A673 (cell line): ENCODE data around the gene NR6A1. TPM values are rescaled to one million over a fixed set of nuclear protein-coding genes. Genes with fewer than 3 reads are reported as not detected.

ENCODE experiments used
- BruUV-seq: library from RNA; stranded (reverse); fragments of 400-500 nt; replicated peaks from 2 replicates; lab custom pipeline; 2021; lab: Mats Ljungman, UMichigan
- CTCF ChIA-PET: fragments of 300-600 bp; sonication (Branson Sonifier 250); formaldehyde crosslinking; loops from one replicate; lab custom pipeline; 2022; ENCODE audit warnings: antibody characterized with exemption; lab: Charles Lee
- POLR2A ChIA-PET: fragments of 300-600 bp; sonication (Branson Sonifier 250); formaldehyde crosslinking; loops from one replicate; lab custom pipeline; 2022; ENCODE audit warnings: antibody characterized with exemption; ENCODE audit not compliant: low non-redundant PET; lab: Charles Lee
- DNase-seq: peaks from one replicate; pipeline ENCODE4 v3.0.0-alpha.2; 2015; ENCODE audit warnings: low spot score
- H3K27ac ChIP-seq: fragments of 200-600 bp; sonication (generic); 2 replicates; pipeline ENCODE4 v1.5.1; 2016; ENCODE audit warnings: mixed run types, low read depth, mild to moderate bottlenecking, mixed read lengths, antibody characterized with exemption, low read length; ENCODE audit not compliant: poor library complexity, severe bottlenecking
- H3K27me3 ChIP-seq: fragments of 200-600 bp; sonication (generic); replicated peaks from 2 replicates; pipeline ENCODE4 v1.6.1; 2017; ENCODE audit warnings: mixed run types, low read depth, mild to moderate bottlenecking, mixed read lengths, antibody characterized with exemption, low read length; ENCODE audit not compliant: insufficient read depth, poor library complexity
- H3K36me3 ChIP-seq: fragments of 200-600 bp; sonication (generic); 2 replicates; pipeline ENCODE4 v1.6.1; 2016; ENCODE audit warnings: mixed run types, mild to moderate bottlenecking, mixed read lengths, antibody characterized with exemption, low read length; ENCODE audit not compliant: insufficient read depth, poor library complexity, severe bottlenecking
- H3K4me1 ChIP-seq: fragments of 200-600 bp; sonication (generic); 2 replicates; pipeline ENCODE4 v1.6.1; 2017; ENCODE audit warnings: mixed run types, mild to moderate bottlenecking, mixed read lengths, antibody characterized with exemption, low read length; ENCODE audit not compliant: insufficient read depth, poor library complexity, severe bottlenecking
- H3K4me3 ChIP-seq: fragments of 200-600 bp; sonication (generic); 2 replicates; pipeline ENCODE4 v1.5.1; 2016; ENCODE audit warnings: low read depth, mixed run types, mild to moderate bottlenecking, mixed read lengths, low read length; ENCODE audit not compliant: poor library complexity, severe bottlenecking
- H3K9me3 ChIP-seq: fragments of 200-600 bp; sonication (generic); 2 replicates; pipeline ENCODE4 v1.6.1; 2016; ENCODE audit warnings: mixed run types, low read depth, mild to moderate bottlenecking, mixed read lengths, antibody characterized with exemption, low read length; ENCODE audit not compliant: poor library complexity, severe bottlenecking
- CTCF ChIP-seq: fragments of 300-800, 200-600 bp; sonication (generic); conservative IDR thresholded peaks from 2 replicates; pipeline ENCODE4 v1.5.1; 2017; ENCODE audit warnings: low read depth, mild to moderate bottlenecking, antibody characterized with exemption, low read length, moderate library complexity, mixed read lengths
- EZH2 ChIP-seq: fragments of 200-600 bp; sonication (generic); IDR thresholded peaks from 2 replicates; pipeline ENCODE4 v1.6.1; 2017; ENCODE audit warnings: borderline replicate concordance, low read depth, mild to moderate bottlenecking, mixed read lengths, antibody characterized with exemption, low read length; ENCODE audit not compliant: poor library complexity, severe bottlenecking
- intact Hi-C: fragments of 100-400 bp; cut with micrococcal nuclease; formaldehyde crosslinking; loops from one replicate; pipeline ENCODE4 v1.10.0; 2022; ENCODE audit not compliant: unreplicated experiment
- total RNA-seq: library from RNA; stranded (reverse); gene quantifications from 2 replicates; pipeline ENCODE4 v1.2.3, GENCODE V29; 2021

NR6A1 gene
- total RNA-seq, 1 experiment from 2014 or later = 5.3 TPM

GRCh38 chr9:124594673-124595072 lies 176.4 kb downstream of the NR6A1 start:
- CTCF ChIA-PET = interaction anchor here (2.4 kb wide), 1 partner anchor 22 kb away, joined by 9 read pairs; no protein-coding TSS in a partner anchor
- DNase-seq = no peak
- BruUV-seq = no TSS peak
- TF ChIP-seq CTCF = no peak
- TF ChIP-seq EZH2 = no peak
- H3K4me3 ChIP-seq = no peak overlapping the region
- intact Hi-C loops = no loop called here
- POLR2A ChIA-PET = interaction anchor here (0.5 kb wide), 1 partner anchor 93 kb away, joined by 3 read pairs; no protein-coding TSS in a partner anchor
- no peaks in the 10 kb centered on the region for H3K27me3 ChIP-seq
- H3K9me3 ChIP-seq = no peaks in the 10 kb centered on the region
- peak overlapping the region; percentile 65 for H3K27ac ChIP-seq
- peaks cover 49% of the 10 kb centered on the region for H3K4me1 ChIP-seq
- H3K36me3 ChIP-seq = no peaks in the 10 kb centered on the region

GRCh38 chr9:124594225-124594624 lies 176.9 kb downstream of the NR6A1 start:
- peak overlapping the region; percentile 65 for H3K27ac ChIP-seq
- intact Hi-C loops = no loop called here
- BruUV-seq = no TSS peak
- peaks cover 49% of the 10 kb centered on the region for H3K4me1 ChIP-seq
- TF ChIP-seq EZH2 (no peak), CTCF (no peak)
- ChIA-PET CTCF (interaction anchor here (2.4 kb wide), 1 partner anchor 23 kb away, joined by 9 read pairs; no protein-coding TSS in a partner anchor), POLR2A (interaction anchor here (0.5 to 0.7 kb wide), 2 partner anchors 92 to 266 kb away, joined by 3 to 9 read pairs; no protein-coding TSS in a partner anchor)
- H3K9me3 ChIP-seq = no peaks in the 10 kb centered on the region
- H3K36me3 ChIP-seq = no peaks in the 10 kb centered on the region
- DNase-seq = peak; percentile 33
- no peaks in the 10 kb centered on the region for H3K27me3 ChIP-seq
- no peak overlapping the region for H3K4me3 ChIP-seq

GRCh38 chr9:124593651-124594058 lies 177.5 kb downstream of the NR6A1 start:
- CTCF ChIA-PET = interaction anchor here (2.4 kb wide), 1 partner anchor 23 kb away, joined by 9 read pairs; no protein-coding TSS in a partner anchor
- intact Hi-C loops = no loop called here
- Histone ChIP-seq H3K4me3 (no peak overlapping the region), H3K4me1 (peaks cover 49% of the 10 kb centered on the region), H3K36me3 (no peaks in the 10 kb centered on the region), H3K9me3 (no peaks in the 10 kb centered on the region), H3K27ac (peak overlapping the region; percentile 65), H3K27me3 (no peaks in the 10 kb centered on the region)
- POLR2A ChIA-PET = interaction anchor here (0.7 kb wide), 1 partner anchor 267 kb away, joined by 9 read pairs; no protein-coding TSS in a partner anchor
- DNase-seq = peak; percentile 45
- BruUV-seq = no TSS peak
- no peak for TF ChIP-seq EZH2
- no peak for TF ChIP-seq CTCF
